Neural cell (in vitro differentiated cells): ENCODE data around the gene ATP10D. TPM values are rescaled to one million over a fixed set of nuclear protein-coding genes. Genes with fewer than 3 reads are reported as not detected.

Source experiments
- H2AFZ ChIP-seq: fragments of 200-600, 300-800 bp; sonication (generic), shearing (Covaris generic); 2 replicates; pipeline ENCODE4 v1.6.0; 2014; ENCODE audit warnings: low read depth, mild to moderate bottlenecking, antibody characterized with exemption, low read length, moderate library complexity
- H3F3A ChIP-seq: fragments of 200-600 bp; shearing (Covaris generic); 2 replicates; pipeline ENCODE4 v1.6.1; 2016; ENCODE audit warnings: mild to moderate bottlenecking, moderate library complexity, mixed read lengths, antibody characterized with exemption, low read length; ENCODE audit not compliant: insufficient read depth, poor library complexity, severe bottlenecking
- H3K27ac ChIP-seq: fragments of 200-600, 300-800 bp; sonication (generic), shearing (Covaris generic); 2 replicates; pipeline ENCODE4 v1.5.1; 2014; ENCODE audit warnings: mild to moderate bottlenecking, low read length, moderate library complexity
- H3K27me3 ChIP-seq: fragments of 300-800, 200-600 bp; sonication (generic), shearing (Covaris generic); 2 replicates; pipeline ENCODE4 v1.6.0; 2014; ENCODE audit warnings: mild to moderate bottlenecking, low read depth, low read length, moderate library complexity; ENCODE audit not compliant: insufficient read depth
- H3K36me3 ChIP-seq: fragments of 300-800, 200-600 bp; sonication (generic), shearing (Covaris generic); 2 replicates; pipeline ENCODE4 v1.5.1; 2014; ENCODE audit warnings: mild to moderate bottlenecking, antibody characterized with exemption, low read length, moderate library complexity; ENCODE audit not compliant: insufficient read depth
- H3K4me2 ChIP-seq: fragments of 300-800, 200-600 bp; sonication (generic), shearing (Covaris generic); 2 replicates; pipeline ENCODE4 v1.6.0; 2014; ENCODE audit warnings: mild to moderate bottlenecking, low read length
- H3K4me3 ChIP-seq: fragments of 300-800, 200-600 bp; sonication (generic), shearing (Covaris generic); 2 replicates; pipeline ENCODE4 v1.5.1; 2014; ENCODE audit warnings: mild to moderate bottlenecking, low read length, moderate library complexity
- H3K79me2 ChIP-seq: fragments of 200-600 bp; shearing (Covaris generic); replicated peaks from 2 replicates; pipeline ENCODE4 v1.6.0; 2014; ENCODE audit warnings: mild to moderate bottlenecking, low read length, moderate library complexity; ENCODE audit not compliant: insufficient read depth
- H3K9ac ChIP-seq: fragments of 300-800, 200-600 bp; sonication (generic), shearing (Covaris generic); 2 replicates; pipeline ENCODE4 v1.6.1; 2016; ENCODE audit warnings: mild to moderate bottlenecking, low read length, mixed read lengths
- H3K9me2 ChIP-seq: fragments of 200-600 bp; shearing (Covaris generic); 2 replicates; pipeline ENCODE4 v1.6.1; 2016; ENCODE audit warnings: mild to moderate bottlenecking, low read length, mixed read lengths; ENCODE audit not compliant: insufficient read depth
- H3K9me3 ChIP-seq: fragments of 200-600, 300-800 bp; sonication (generic), shearing (Covaris generic); 2 replicates; pipeline ENCODE4 v1.6.1; 2016; ENCODE audit warnings: mild to moderate bottlenecking, mixed run types, low read length, moderate library complexity, mixed read lengths
- H4K20me1 ChIP-seq: fragments of 200-600 bp; shearing (Covaris generic); 2 replicates; pipeline ENCODE4 v1.6.1; 2016; ENCODE audit warnings: mild to moderate bottlenecking, mixed run types; ENCODE audit not compliant: insufficient read depth
- CTCF ChIP-seq: fragments of 450-650 bp; IDR thresholded peaks from 2 replicates; pipeline ENCODE4 v1.5.1; 2014; ENCODE audit warnings: antibody characterized with exemption, mild to moderate bottlenecking, moderate library complexity; ENCODE audit not compliant: poor library complexity, severe bottlenecking
- EP300 ChIP-seq: fragments of 450-650 bp; conservative IDR thresholded peaks from 2 replicates; pipeline ENCODE4 v1.6.1; 2014; ENCODE audit warnings: antibody characterized with exemption, mild to moderate bottlenecking, moderate library complexity; ENCODE audit not compliant: poor library complexity, severe bottlenecking
- EZH2 ChIP-seq: fragments of 200-600, 300-800 bp; shearing (Covaris generic), sonication (generic); IDR thresholded peaks from 2 replicates; pipeline ENCODE4 v1.6.1; 2014; ENCODE audit warnings: antibody characterized with exemption, low read length, borderline replicate concordance, mild to moderate bottlenecking; ENCODE audit not compliant: insufficient read depth, poor library complexity, severe bottlenecking
- MXI1 ChIP-seq: fragments of 450-650 bp; conservative IDR thresholded peaks from 2 replicates; pipeline ENCODE4 v1.6.1; 2014; ENCODE audit warnings: antibody characterized with exemption, mild to moderate bottlenecking; ENCODE audit not compliant: poor library complexity, severe bottlenecking
- POLR2AphosphoS5 ChIP-seq: IDR thresholded peaks from 2 replicates; pipeline ENCODE4 v1.6.1; 2012
- REST ChIP-seq: IDR thresholded peaks from 2 replicates; pipeline ENCODE4 v1.6.1; 2012; ENCODE audit warnings: borderline replicate concordance
- SMC3 ChIP-seq: fragments of 450-650 bp; conservative IDR thresholded peaks from 2 replicates; pipeline ENCODE4 v1.6.1; 2014; ENCODE audit warnings: antibody characterized with exemption, mild to moderate bottlenecking, moderate library complexity; ENCODE audit not compliant: poor library complexity
- TAF1 ChIP-seq: IDR thresholded peaks from 2 replicates; pipeline ENCODE4 v1.6.1; 2012; ENCODE audit warnings: low read depth
- polyA plus RNA-seq: library from polyadenylated mRNA; depleted of rRNA; stranded (reverse); fragments of >200 nt; gene quantifications from 2 replicates; pipeline ENCODE4 v1.2.3, GENCODE V29; 2014

The ATP10D gene
- polyA plus RNA-seq, 1 donor from 2014 or later = 4.5 TPM

GRCh38 chr4:47500776-47501175 is 15.7 kb downstream of the ATP10D start:
- no peaks in the 10 kb centered on the region for H3K27me3 ChIP-seq
- no peaks in the 10 kb centered on the region for H3F3A ChIP-seq
- no peaks in the 10 kb centered on the region for H4K20me1 ChIP-seq
- no peak overlapping the region for H3K4me2 ChIP-seq
- H3K27ac ChIP-seq = no peak overlapping the region
- no peaks in the 10 kb centered on the region for H3K36me3 ChIP-seq
- H3K79me2 ChIP-seq = no peaks in the 10 kb centered on the region
- no peaks in the 10 kb centered on the region for H3K9me3 ChIP-seq
- TF ChIP-seq POLR2AphosphoS5 (no peak), EZH2 (no peak), REST (no peak)
- H3K4me3 ChIP-seq = no peak overlapping the region
- H2AFZ ChIP-seq = no peak overlapping the region
- no peak overlapping the region for H3K9ac ChIP-seq
- no peaks in the 10 kb centered on the region for H3K9me2 ChIP-seq

- H3K36me3 ChIP-seq = no peaks in the 10 kb centered on the region
- H3K79me2 ChIP-seq = no peaks in the 10 kb centered on the region
- no peaks in the 10 kb centered on the region for H3K9me2 ChIP-seq
- no peaks in the 10 kb centered on the region for H4K20me1 ChIP-seq
- no peak for TF ChIP-seq TAF1
- TF ChIP-seq MXI1 = no peak
- no peak for TF ChIP-seq EP300
- TF ChIP-seq EZH2 = no peak
- TF ChIP-seq CTCF = no peak
- TF ChIP-seq SMC3 = no peak
- TF ChIP-seq POLR2AphosphoS5 = no peak
- no peak for TF ChIP-seq REST
- no peak overlapping the region for H2AFZ ChIP-seq
- H3K9ac ChIP-seq = no peak overlapping the region
- H3F3A ChIP-seq = no peaks in the 10 kb centered on the region
- no peaks in the 10 kb centered on the region for H3K27me3 ChIP-seq
- no peak overlapping the region for H3K4me2 ChIP-seq
- H3K4me3 ChIP-seq = no peak overlapping the region
- no peak overlapping the region for H3K27ac ChIP-seq
- no peaks in the 10 kb centered on the region for H3K9me3 ChIP-seq
Measured at GRCh38 chr4:47505147-47505546, 20.1 kb downstream of the ATP10D start.
